Measurements from ENCODE around the gene PKLR.
"Not testable (repeated sequence)": the region's sequence is repeated elsewhere in the genome, so short reads cannot be mapped to it uniquely, and the experiment has no call there.

Gene PKLR

DNA sequence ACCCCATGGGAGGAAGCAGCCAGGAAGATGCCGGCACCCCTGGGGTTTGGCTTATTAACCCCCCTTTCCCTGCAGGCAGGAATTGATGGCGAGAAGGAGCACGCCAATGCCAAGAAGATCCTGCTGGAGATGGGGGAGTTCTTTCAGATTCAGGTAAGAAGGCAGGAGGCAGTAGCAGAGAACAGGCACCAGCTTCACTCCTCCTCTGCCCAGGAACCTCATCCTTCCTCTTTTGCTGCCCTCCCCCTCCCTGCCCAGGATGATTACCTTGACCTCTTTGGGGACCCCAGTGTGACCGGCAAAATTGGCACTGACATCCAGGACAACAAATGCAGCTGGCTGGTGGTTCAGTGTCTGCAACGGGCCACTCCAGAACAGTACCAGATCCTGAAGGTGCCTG is 18.3 kb upstream of the PKLR start:
- in situ Hi-C loops (cut with HindIII; ENCODE audit: low sequenced_read_pairs) = loop anchor here (10.0 kb wide), 1 partner anchor 335 kb away; no protein-coding TSS in a partner anchor

DNA sequence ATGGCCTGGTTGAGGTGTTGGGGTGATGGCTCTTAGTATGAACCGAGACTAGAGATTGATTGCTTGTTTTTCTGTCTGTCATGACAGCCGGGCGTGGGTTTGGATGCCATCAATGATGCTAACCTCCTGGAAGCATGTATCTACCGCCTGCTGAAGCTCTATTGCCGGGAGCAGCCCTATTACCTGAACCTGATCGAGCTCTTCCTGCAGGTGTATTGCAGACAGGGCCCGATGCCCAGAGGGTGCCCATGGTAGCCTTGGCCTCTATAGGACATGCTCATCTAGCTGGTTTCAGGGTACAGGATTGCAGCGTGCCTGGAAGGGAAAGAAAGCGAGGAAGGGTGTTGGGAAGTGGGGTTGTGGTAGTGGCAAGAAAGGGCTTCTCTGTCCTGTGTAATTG is 16.8 kb upstream of the PKLR start:
- in situ Hi-C loops (cut with HindIII; ENCODE audit: low sequenced_read_pairs) = loop anchor here (10.0 kb wide), 1 partner anchor 337 kb away; no protein-coding TSS in a partner anchor

DNA sequence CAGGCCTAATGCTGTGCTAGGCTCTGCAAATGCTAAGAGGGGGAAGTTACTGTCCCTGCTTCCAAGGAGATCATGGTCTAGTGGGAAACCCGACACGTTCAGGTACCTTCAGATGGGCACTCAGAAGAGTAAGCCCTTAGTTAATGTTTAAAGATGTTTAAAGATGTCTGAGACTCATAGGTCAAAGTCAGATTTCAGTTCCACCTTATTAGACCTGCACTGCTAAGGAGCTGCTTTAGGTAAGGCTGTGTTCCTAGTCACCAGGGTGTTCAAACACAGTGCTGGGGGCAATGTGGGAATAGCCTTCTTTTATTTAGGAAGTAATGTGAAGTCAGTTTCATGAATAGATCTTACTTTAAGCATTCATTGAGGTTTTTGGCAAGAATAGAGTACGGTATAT is 15.7 kb upstream of the PKLR start:
- in situ Hi-C loops (cut with HindIII; ENCODE audit: low sequenced_read_pairs) = loop anchor here (10.0 kb wide), 1 partner anchor 338 kb away; no protein-coding TSS in a partner anchor

DNA sequence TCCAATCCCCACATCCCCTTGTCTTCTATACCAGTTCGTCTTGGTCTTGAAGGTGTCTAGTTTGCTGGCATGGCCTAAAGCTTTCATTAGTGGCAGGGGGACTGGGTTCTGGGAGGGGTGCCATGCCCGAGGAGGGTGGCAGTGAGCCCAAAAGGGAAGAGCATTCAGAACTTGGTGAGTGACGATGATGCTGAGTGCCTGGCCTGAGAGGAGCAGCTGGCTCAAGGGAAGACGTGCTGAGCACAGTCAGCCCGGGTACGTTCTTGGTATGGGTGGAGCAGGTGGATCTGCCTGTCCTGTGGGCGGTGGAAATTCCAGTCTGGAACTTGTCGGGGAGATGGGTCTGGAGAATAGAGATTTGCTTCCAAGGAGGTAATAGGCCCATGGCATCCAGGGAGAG is 12.0 kb upstream of the PKLR start:
- in situ Hi-C loops (cut with HindIII; ENCODE audit: low sequenced_read_pairs) = loop anchor here (10.0 kb wide), 1 partner anchor 342 kb away; no protein-coding TSS in a partner anchor

DNA sequence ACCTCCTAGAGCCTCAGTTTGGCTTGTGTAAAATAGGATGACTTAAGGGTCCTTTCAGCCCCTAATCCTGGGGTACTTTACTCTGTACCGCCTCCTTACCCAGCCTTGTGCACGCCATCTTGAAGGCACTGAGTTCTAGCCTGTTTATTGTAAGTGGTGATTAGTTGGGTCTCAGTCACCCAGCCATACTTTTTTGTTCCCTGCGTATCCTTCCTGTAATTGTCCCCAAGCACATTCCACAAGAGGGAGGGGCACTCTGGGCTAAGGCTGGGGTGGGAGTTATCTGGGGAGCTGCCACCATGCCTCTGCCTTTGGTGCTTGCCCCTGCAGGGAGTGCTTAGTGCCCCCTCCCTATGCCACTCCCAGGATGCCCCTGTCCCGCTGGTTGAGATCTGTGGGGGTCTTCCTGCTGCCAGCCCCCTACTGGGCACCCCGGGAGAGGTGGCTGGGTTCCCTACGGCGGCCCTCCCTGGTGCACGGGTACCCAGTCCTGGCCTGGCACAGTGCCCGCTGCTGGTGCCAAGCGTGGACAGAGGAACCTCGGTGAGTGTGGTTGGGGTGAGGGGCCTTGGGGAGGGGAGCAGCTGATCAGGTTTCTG is 8.3 kb upstream of the PKLR start:
- in situ Hi-C loops (cut with HindIII; ENCODE audit: low sequenced_read_pairs) = loop anchor here (10.0 kb wide), 1 partner anchor 345 kb away; no protein-coding TSS in a partner anchor

DNA sequence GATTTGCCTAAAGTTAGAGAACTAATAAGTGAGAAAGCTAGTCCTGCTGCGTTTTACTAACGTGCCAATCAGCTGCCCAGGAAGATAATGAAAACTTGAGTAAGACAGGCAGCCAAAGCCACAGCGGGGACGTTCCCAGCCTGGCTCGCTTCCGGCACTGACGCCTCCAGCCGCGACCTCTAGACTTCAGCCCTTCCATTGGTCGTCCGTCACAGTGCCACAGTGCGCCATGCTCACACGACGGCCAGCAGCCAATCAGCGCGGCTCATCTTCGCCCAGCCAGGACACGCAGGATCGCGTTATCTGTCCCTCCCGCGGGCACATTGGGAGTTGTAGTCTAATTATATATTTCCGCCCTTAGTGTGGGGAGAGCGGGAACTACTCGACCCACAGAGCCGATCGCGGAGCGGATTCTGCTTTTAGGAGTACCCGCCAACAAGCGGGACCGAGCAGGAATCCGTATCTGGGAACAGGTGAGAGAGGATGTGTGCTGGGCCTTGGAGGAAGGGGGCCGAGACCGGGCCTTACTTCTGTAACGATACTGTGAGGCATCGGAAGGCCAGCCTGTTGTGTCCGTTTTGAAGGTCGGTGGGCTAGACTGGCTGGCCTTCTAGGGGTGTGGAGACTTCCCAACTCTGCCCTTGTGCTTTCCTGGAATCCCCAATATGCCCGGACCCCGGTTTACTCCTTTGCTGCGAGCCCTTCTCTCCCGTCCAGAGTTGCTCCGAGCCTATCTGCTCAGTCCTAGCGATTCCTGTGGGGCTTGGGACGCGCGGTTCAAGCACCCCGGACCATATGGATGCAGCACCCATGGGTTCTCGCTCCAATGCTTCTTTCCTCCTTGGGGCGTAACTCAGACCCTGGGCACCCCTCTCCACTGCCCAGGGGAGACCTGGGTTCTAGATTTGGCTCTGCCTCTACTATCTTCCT is 7.5 kb upstream of the PKLR start, which contains the start of gene FDPS:
TSS of gene FDPS (plus strand) at position 374 of the 930 bp plus-strand sequence. CDS start 924 bp downstream, outside the sequence.
- in situ Hi-C loops (cut with HindIII; ENCODE audit: low sequenced_read_pairs) = no loop called here

DNA sequence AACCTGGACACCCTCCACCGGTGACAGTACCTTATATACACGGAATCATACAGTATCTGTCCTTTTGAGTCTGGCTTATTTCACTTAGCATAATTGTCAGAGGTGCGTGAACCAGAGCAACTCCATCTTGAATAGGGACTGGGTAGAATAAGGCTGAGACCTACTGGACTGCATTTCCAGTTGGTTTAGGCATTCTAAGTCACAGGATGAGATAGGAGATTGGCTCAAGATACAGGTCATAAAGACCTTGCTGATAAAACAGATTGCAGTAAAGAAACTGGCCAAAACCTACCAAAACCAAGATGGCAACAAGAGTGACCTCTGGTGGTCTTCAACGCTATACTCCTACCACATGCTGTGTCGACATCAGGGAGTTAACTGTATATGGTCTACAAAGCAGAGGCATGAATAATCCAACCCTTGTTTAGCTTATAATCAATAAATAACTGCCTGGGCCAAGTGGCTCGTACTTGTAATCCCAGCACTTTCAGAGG is 6.1 kb upstream of the PKLR start:
- in situ Hi-C loops (cut with HindIII; ENCODE audit: low sequenced_read_pairs) = no loop called here

DNA sequence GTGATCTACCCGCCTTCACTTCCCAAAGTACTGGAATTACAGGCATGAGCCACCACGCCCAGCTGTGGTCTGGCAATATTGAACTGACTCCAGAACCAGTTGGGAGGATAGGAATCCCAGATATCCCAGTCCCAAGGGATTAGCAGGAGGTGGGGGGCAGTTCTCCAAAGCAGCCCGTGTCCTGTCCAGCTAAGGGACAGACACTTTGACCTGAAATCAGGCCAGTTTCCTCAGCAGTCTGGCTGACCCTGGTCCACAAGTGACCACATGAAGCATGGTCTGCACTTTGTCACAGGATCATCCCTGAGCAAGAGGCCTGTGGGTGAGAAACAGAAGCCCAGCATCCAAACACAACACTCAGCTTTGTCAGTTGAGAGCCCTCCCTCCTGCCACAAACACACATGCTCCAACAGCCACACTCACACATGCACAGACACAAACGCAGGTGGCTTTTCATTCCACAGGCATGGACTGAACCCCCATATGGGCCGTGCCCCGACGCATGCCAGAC is 4.7 kb upstream of the PKLR start:
- in situ Hi-C loops (cut with HindIII; ENCODE audit: low sequenced_read_pairs) = no loop called here

DNA sequence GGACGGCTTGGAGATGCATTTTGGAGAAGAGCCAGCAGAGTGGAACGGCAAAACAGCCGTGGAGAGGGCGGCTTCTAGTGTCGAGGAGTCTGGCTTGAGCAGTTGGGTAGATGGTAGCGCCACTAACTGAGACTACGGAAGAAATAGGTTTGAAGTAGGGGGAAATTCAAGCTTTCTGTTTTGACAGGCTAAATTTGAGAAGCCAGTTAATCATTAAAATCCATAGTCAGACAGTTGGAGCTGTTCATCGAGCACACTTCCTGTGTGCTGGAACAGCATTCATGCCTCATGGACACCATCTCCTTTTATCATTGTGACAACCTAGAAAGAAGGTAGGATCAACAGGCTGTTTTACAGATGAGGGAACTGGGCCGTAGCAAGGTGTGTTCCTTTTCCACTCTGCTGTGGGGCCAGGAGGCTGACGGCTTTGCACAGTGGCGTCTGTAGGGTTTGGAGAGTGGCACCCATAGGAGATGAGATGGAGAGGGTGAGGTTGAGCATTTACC is 3.4 kb upstream of the PKLR start:
- in situ Hi-C loops (cut with HindIII; ENCODE audit: low sequenced_read_pairs) = no loop called here

DNA sequence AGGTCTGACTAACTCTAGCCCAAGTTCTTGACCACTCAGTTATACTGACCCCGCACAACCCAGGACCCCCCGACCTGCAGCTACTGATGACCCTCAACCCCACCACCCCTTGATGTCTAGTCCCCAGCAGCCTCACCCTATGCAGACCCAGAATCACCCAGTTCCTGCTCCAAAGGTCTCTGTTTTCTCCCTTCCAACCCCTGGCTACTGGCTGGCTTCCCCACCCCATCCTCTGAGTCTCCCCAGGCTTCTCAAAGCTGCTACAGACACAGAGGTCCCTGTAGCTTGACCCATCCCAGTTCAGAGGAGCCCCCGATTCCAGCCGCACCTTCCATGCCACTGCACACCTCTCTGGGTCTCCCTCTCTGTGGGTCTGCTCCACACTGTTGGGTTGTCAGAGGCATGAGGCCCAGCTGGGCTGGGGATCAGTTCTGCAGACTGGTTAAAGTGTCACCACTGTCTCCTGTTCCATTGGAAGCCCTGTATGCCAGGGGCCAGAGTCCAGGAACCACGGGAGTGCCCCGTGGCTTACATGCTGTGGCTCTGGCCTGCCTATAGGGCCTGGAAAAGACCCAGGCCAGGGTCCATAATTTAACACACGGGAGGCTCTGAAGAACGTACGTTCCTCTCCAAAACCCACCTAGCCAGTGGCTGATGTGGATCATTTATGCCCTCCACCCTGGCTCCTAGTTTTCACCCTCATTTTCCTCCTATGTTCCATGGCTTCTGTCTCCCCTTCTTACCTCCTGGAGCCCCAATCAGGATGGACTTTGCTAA is 497 bp downstream of the PKLR start:
- in situ Hi-C loops (cut with HindIII; ENCODE audit: low sequenced_read_pairs) = no loop called here

DNA sequence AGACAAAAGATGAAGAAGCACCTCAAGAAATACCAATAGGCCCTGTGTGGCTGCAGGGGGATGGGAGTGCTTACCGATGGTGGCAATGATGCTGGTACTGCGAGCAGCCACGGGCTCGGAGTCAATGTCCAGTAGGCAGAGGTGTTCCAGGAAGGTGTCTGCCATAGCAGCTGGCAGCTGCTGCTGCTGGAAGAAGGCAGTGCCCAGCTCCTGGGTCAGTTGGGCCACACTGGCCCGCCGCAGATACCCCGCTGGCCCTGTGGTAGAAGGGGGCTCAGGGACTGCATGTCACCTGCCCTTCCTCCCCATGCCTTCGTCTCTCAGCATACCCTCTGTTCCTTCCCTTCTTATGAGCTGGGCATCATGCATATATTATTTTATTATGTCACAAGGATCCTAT is 1.2 kb downstream of the PKLR start:
- in situ Hi-C loops (cut with HindIII; ENCODE audit: low sequenced_read_pairs) = no loop called here

DNA sequence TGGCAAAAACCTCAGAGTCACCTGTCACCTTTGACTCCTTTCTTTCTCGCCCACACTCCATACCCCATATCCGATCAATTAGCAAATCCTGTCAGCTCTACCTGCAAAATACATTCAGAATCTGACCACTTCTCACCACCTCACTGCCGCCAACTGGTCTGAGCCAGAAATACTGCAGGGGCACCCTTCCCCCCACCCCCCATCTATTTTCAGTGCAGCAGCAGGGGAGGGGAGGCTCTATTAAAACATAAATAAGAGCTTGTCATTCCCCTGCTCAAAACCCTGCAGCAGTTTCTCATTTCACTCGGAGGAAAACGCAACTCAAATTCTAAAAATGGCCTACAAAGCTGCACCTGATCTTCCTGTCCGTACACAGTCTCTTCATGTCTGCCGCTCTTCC is 3.9 kb downstream of the PKLR start:
- in situ Hi-C loops (cut with HindIII; ENCODE audit: low sequenced_read_pairs) = no loop called here

DNA sequence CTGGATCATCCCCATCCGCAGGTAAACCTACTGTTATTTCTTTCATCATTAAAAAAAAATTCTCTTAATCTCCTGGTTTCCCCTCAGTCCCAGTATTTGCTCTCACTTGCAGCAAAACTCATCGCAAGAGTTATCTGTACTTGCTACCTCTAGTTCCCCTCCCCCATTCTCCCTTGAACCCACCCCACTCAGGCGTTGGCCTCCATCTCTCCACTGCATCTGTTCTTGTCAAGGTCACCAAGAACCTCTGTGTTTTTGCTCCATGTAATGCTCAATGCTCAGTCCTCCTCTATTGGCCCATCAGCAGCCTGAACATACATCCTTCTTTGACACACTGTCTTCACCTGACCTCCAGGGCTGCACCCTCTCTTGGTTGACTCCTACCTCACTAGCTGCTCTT is 4.6 kb downstream of the PKLR start:
- in situ Hi-C loops (cut with HindIII; ENCODE audit: low sequenced_read_pairs) = no loop called here

DNA sequence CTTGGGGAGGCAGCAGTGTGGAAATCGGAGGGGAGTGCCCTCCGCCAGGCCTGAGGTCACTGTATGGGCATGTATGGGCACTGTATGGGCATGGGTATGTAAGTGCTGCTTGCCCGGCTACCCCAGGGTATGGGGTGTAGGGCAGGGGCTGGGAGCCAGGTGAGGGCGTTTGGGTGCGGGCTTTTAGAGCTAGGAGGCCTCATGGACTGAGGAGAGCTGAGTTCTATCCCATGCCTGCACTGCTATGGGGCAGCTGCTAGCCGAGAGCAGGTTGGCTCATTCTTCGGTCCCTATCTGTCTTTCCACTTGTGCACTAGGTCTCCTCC is 5.3 kb downstream of the PKLR start:
- in situ Hi-C loops (cut with HindIII; ENCODE audit: low sequenced_read_pairs) = no loop called here

DNA sequence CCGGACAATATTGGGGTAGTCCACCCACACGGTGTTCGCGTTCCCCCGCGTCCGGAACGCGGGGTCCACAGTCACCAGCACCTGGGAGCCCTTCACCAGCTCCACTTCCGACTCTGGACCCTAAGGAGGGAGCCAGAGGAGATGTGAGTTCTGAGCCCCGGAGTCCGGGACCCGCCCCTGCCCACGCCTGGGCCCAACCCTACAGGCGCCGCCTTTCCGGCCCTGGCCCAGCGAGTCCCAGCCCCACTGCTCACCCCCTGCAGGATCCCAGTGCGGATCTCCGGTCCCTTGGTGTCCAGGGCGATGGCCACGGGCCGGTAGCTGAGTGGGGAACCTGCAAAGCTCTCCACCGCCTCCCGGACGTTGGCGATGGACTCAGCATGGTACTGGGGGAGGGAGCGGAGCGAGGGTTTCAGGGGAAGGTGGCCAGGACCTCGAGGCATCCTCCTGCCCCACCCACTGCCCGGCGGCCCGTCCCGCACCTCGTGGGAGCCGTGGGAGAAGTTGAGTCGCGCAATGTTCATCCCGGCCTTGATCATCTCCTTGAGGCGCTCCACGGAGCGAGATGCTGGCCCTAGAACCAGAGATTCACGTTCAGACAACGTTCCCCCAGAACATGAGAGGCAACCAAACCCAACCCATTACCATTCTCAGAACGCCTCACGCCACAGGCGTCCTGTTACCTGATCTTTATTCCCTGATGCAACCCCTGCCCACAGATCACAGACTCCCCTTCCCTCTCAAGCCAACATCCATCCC is 5.9 kb downstream of the PKLR start:
- in situ Hi-C loops (cut with HindIII; ENCODE audit: low sequenced_read_pairs) = no loop called here

DNA sequence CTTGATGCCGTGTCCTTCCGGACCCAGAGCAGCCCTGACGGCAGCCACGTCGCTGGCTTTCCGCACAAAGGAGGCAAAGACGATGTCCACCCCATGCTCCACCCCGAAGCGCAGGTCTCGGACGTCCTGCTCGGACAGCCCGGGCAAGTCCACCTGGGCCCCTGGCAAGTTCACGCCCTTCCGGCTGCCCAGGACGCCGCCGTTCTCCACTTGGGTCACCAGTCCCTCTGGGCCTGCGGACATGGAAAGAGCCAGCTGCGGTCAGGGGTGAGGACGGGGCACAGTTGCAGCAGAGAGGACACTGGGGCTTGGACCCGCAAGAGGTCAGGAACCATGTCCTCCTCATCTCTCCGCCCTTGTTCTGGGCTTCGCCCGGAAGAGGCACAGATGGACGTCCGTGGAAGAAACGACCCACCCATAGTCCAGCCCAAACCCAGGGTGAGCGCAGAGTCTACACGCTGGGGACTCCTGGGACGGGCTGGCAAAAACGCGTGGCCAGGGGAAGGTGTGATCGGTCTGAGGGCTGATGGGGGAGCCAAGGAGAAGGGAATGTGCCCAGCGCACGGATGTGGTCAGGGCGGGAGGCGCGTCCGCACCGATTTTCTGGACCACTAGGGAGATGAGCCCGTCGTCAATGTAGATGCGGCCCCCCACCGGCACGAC is 6.6 kb downstream of the PKLR start:
- in situ Hi-C loops (cut with HindIII; ENCODE audit: low sequenced_read_pairs) = no loop called here

DNA sequence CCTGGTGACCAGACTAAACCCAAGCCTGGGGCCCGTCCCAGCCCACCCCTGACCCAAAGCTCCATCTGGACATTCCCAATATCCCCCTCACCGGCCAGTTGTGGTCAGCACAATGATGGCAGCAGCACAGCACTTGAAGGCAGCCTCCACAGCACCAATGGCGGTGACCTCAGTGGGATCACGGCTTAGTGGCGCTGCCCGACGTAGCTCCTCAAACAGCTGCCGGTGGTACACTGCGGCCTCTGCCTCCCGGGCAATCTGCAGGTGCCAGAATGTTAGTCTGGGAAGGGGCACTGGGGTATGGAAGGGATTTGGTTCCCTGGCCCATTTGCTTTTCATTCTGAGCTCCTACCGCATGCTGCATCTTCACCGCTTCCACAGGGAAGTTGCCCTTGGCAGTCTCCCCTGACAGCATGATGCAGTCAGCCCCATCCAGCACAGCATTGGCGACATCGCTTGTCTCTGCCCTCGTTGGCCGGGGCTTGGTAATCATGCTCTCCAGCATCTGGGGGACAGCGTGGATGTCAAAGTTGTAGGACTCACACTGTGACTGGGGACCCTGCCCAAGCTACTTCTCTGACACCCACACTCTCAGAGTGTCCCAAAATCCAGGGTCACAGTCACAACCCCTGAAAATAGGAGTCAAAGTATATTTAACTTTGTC is 8.0 kb downstream of the PKLR start:
- in situ Hi-C loops (cut with HindIII; ENCODE audit: low sequenced_read_pairs) = no loop called here

DNA sequence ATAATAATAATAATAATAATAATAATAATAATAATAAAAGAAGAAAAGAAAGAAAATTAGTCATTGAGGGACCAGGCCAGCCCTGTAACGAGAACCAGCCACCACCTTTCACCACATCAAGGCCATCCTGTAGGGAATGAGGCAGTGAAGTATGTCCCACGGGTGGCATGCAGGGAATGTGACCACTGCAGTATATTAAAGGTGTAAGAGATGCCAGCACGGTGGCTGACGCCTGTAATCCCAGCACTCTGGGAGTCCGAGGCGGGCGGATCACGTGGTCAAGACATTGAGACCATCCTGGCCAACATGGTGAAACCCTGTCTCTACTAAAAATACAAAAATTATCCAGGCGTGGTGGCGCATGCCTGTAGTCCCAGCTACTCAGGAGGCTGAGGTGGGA is 10.2 kb downstream of the PKLR start:
- in situ Hi-C loops (cut with HindIII; ENCODE audit: low sequenced_read_pairs) = not testable (repeated sequence)

DNA sequence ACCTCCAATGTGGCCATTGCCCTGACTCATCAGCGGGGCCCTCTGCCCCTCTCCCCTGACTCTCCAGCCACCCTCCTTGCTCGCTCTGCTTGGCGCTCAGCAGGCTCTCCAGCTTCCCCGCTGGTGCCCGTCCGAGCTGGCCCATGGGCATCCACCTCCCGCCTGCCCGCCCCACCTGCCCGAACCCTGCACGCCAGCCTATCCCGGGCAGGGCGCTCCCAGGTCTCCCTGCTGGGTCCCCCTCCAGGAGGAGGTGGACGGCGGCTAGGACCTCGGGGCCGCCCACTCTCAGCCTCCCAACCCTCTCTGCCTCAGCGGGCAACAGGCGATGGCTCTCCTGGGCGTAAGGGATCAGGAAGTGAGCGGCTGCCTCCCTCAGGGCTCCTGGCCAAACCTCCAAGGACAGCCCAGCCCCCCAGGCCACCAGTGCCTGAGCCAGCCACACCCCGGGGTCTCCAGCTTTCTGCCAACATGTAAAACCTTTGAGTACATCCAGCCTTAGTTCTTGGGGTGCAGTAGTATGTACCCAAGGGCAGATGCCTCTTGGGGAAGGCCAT is 13.2 kb downstream of the PKLR start:
- in situ Hi-C loops (cut with HindIII; ENCODE audit: low sequenced_read_pairs) = no loop called here

Data from endothelial cell of hepatic sinusoid (primary cell).